ENCODE results near the gene TAF12. TPM values are rescaled to one million over a fixed set of nuclear protein-coding genes. Genes with fewer than 3 reads are reported as not detected.
A peak's percentile ranks its signal among the peaks of the same experiment; 100 is the strongest.

TAF12 gene
- total RNA-seq, 1 experiment from 2014 or later: 18.6 TPM

DNA sequence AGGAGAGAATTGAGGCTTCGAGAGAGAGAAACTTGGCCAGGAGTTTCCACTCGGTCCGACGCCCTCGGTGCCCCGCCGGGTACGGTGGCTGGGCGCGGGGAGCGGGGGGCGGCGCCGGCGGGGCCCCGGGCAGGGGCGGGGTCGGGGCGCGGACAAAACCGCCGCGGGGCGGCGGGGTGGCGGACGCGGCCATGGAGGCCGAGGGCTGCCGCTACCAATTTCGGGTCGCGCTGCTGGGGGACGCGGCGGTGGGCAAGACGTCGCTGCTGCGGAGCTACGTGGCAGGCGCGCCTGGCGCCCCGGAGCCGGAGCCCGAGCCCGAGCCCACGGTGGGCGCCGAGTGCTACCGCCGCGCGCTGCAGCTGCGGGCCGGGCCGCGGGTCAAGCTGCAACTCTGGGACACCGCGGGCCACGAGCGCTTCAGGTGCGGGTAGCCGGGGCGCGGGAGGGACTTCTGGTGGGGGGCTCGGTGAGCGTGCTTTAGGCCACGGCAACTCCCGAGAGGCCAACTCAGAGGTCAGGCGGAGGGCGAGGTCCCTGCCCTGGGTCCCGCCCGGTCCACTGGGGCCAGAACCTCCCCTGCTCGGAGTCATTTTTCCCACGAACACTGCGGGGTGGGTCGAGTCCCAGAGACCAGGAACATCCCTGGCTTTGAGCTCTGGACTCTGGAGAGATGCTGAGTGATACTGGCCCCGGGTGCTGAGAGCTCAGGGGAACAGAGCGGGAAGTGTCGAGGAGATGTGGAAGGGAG lies 50.4 kb downstream of the TAF12 start:
- CTCF ChIA-PET: interaction anchor here (0.5 to 1.7 kb wide), 5 partner anchors 9 to 144 kb away, joined by 3 to 5 read pairs (median 3); partner anchors contain the start of gene YTHDF2
- no peaks in the 10 kb centered on the region for H3K9me3 Mint-ChIP-seq
- DNase-seq (ENCODE audit: low spot score): peak; percentile 40
- POLR2A ChIA-PET: interaction anchor here (0.6 to 1.6 kb wide), 3 partner anchors 11 to 51 kb away, joined by 3 to 8 read pairs (median 4); partner anchors contain the start of gene TAF12
- peaks cover 15% of the 10 kb centered on the region for H3K27me3 Mint-ChIP-seq (ENCODE audit: low read depth)
- peaks cover 43% of the 10 kb centered on the region for H3K4me1 Mint-ChIP-seq
- ATAC-seq: peak; percentile 52
- peak overlapping the region; percentile 70; the same call in 1 of the 2 replicates for H3K27ac Mint-ChIP-seq
- H3K4me3 Mint-ChIP-seq: peak overlapping the region; percentile 82
- H3K36me3 Mint-ChIP-seq: no peaks in the 10 kb centered on the region
- no peak for TF ChIP-seq JUN (CRISPR knock-in tag; IDR thresholded peaks at IDR 0.05)
- TF ChIP-seq GABPB1 (CRISPR knock-in tag; IDR thresholded peaks at IDR 0.05): no peak
- TF ChIP-seq, protein P1, sequence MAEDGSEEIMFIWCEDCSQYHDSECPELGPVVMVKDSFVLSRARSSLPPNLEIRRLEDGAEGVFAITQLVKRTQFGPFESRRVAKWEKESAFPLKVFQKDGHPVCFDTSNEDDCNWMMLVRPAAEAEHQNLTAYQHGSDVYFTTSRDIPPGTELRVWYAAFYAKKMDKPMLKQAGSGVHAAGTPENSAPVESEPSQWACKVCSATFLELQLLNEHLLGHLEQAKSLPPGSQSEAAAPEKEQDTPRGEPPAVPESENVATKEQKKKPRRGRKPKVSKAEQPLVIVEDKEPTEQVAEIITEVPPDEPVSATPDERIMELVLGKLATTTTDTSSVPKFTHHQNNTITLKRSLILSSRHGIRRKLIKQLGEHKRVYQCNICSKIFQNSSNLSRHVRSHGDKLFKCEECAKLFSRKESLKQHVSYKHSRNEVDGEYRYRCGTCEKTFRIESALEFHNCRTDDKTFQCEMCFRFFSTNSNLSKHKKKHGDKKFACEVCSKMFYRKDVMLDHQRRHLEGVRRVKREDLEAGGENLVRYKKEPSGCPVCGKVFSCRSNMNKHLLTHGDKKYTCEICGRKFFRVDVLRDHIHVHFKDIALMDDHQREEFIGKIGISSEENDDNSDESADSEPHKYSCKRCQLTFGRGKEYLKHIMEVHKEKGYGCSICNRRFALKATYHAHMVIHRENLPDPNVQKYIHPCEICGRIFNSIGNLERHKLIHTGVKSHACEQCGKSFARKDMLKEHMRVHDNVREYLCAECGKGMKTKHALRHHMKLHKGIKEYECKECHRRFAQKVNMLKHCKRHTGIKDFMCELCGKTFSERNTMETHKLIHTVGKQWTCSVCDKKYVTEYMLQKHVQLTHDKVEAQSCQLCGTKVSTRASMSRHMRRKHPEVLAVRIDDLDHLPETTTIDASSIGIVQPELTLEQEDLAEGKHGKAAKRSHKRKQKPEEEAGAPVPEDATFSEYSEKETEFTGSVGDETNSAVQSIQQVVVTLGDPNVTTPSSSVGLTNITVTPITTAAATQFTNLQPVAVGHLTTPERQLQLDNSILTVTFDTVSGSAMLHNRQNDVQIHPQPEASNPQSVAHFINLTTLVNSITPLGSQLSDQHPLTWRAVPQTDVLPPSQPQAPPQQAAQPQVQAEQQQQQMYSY (CRISPR knock-in tag; IDR thresholded peaks at IDR 0.05): no peak
- TF ChIP-seq ZNF263 (CRISPR knock-in tag; IDR thresholded peaks at IDR 0.05; ENCODE audit: low read depth): no peak
- TF ChIP-seq ELF4 (CRISPR knock-in tag; IDR thresholded peaks at IDR 0.05; ENCODE audit: low read depth): no peak
- TF ChIP-seq, protein P2, sequence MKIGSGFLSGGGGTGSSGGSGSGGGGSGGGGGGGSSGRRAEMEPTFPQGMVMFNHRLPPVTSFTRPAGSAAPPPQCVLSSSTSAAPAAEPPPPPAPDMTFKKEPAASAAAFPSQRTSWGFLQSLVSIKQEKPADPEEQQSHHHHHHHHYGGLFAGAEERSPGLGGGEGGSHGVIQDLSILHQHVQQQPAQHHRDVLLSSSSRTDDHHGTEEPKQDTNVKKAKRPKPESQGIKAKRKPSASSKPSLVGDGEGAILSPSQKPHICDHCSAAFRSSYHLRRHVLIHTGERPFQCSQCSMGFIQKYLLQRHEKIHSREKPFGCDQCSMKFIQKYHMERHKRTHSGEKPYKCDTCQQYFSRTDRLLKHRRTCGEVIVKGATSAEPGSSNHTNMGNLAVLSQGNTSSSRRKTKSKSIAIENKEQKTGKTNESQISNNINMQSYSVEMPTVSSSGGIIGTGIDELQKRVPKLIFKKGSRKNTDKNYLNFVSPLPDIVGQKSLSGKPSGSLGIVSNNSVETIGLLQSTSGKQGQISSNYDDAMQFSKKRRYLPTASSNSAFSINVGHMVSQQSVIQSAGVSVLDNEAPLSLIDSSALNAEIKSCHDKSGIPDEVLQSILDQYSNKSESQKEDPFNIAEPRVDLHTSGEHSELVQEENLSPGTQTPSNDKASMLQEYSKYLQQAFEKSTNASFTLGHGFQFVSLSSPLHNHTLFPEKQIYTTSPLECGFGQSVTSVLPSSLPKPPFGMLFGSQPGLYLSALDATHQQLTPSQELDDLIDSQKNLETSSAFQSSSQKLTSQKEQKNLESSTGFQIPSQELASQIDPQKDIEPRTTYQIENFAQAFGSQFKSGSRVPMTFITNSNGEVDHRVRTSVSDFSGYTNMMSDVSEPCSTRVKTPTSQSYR (CRISPR knock-in tag; IDR thresholded peaks at IDR 0.05): no peak
- TF ChIP-seq ZNF121 (CRISPR knock-in tag; IDR thresholded peaks at IDR 0.05): no peak
- no peak for TF ChIP-seq EMX1 (CRISPR knock-in tag; IDR thresholded peaks at IDR 0.05)
- no peak for TF ChIP-seq ZNF423 (CRISPR knock-in tag; IDR thresholded peaks at IDR 0.05)
- TF ChIP-seq TEAD4 (CRISPR knock-in tag; IDR thresholded peaks at IDR 0.05): no peak
- peak; percentile 22; the same call in 1 of the 2 replicates for TF ChIP-seq FOXP1 (CRISPR knock-in tag; IDR thresholded peaks at IDR 0.05; ENCODE audit: borderline replicate concordance)
- TF ChIP-seq, protein P3, sequence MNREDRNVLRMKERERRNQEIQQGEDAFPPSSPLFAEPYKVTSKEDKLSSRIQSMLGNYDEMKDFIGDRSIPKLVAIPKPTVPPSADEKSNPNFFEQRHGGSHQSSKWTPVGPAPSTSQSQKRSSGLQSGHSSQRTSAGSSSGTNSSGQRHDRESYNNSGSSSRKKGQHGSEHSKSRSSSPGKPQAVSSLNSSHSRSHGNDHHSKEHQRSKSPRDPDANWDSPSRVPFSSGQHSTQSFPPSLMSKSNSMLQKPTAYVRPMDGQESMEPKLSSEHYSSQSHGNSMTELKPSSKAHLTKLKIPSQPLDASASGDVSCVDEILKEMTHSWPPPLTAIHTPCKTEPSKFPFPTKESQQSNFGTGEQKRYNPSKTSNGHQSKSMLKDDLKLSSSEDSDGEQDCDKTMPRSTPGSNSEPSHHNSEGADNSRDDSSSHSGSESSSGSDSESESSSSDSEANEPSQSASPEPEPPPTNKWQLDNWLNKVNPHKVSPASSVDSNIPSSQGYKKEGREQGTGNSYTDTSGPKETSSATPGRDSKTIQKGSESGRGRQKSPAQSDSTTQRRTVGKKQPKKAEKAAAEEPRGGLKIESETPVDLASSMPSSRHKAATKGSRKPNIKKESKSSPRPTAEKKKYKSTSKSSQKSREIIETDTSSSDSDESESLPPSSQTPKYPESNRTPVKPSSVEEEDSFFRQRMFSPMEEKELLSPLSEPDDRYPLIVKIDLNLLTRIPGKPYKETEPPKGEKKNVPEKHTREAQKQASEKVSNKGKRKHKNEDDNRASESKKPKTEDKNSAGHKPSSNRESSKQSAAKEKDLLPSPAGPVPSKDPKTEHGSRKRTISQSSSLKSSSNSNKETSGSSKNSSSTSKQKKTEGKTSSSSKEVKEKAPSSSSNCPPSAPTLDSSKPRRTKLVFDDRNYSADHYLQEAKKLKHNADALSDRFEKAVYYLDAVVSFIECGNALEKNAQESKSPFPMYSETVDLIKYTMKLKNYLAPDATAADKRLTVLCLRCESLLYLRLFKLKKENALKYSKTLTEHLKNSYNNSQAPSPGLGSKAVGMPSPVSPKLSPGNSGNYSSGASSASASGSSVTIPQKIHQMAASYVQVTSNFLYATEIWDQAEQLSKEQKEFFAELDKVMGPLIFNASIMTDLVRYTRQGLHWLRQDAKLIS (CRISPR knock-in tag; IDR thresholded peaks at IDR 0.05; ENCODE audit: borderline replicate concordance): no peak
- no peak for TF ChIP-seq RORB (CRISPR knock-in tag; IDR thresholded peaks at IDR 0.05)
- TF ChIP-seq GTF2I (CRISPR knock-in tag; conservative IDR thresholded peaks at IDR 0.05): no peak
- no peak for TF ChIP-seq NR3C1 (CRISPR knock-in tag; conservative IDR thresholded peaks at IDR 0.05; ENCODE audit: low read depth)
- TF ChIP-seq SOX15 (CRISPR knock-in tag; IDR thresholded peaks at IDR 0.05): no peak
- TF ChIP-seq GRHL2 (CRISPR knock-in tag; IDR thresholded peaks at IDR 0.05; ENCODE audit: insufficient replicate concordance, severe bottlenecking): no peak
- no peak for TF ChIP-seq CBFB (CRISPR knock-in tag; IDR thresholded peaks at IDR 0.05; ENCODE audit: low read depth)
- TF ChIP-seq TEAD1 (CRISPR knock-in tag; IDR thresholded peaks at IDR 0.05): no peak
- TF ChIP-seq, protein P4, sequence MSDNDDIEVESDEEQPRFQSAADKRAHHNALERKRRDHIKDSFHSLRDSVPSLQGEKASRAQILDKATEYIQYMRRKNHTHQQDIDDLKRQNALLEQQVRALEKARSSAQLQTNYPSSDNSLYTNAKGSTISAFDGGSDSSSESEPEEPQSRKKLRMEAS (CRISPR knock-in tag; IDR thresholded peaks at IDR 0.05): no peak
- TF ChIP-seq, protein P5, sequence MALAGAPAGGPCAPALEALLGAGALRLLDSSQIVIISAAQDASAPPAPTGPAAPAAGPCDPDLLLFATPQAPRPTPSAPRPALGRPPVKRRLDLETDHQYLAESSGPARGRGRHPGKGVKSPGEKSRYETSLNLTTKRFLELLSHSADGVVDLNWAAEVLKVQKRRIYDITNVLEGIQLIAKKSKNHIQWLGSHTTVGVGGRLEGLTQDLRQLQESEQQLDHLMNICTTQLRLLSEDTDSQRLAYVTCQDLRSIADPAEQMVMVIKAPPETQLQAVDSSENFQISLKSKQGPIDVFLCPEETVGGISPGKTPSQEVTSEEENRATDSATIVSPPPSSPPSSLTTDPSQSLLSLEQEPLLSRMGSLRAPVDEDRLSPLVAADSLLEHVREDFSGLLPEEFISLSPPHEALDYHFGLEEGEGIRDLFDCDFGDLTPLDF (CRISPR knock-in tag; IDR thresholded peaks at IDR 0.05): 0 out of 2 replicates have a peak, but pooled peaks have one; percentile 36
- 0 out of 2 replicates have a peak, but pooled peaks have one; percentile 42 for TF ChIP-seq TP53 (CRISPR knock-in tag; IDR thresholded peaks at IDR 0.05)
- TF ChIP-seq, protein P6, sequence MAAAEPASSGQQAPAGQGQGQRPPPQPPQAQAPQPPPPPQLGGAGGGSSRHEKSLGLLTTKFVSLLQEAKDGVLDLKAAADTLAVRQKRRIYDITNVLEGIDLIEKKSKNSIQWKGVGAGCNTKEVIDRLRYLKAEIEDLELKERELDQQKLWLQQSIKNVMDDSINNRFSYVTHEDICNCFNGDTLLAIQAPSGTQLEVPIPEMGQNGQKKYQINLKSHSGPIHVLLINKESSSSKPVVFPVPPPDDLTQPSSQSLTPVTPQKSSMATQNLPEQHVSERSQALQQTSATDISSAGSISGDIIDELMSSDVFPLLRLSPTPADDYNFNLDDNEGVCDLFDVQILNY (CRISPR knock-in tag; IDR thresholded peaks at IDR 0.05): peak; percentile 57; the same call in 1 of the 2 replicates
- no peak for TF ChIP-seq ZNF232 (CRISPR knock-in tag; IDR thresholded peaks at IDR 0.05)
- no peak for TF ChIP-seq FOXJ3 (CRISPR knock-in tag; IDR thresholded peaks at IDR 0.05; ENCODE audit: borderline replicate concordance)
- TF ChIP-seq SMAD3 (CRISPR knock-in tag; IDR thresholded peaks at IDR 0.05; ENCODE audit: borderline replicate concordance): no peak
